GM18858 (cell line): Measurements from ENCODE around the gene NR3C1.

Experiments
- ATAC-seq: cut with Tn5 transposase; IDR thresholded peaks from one replicate; pipeline ENCODE4 v1.9.1; 2021; ENCODE audit not compliant: unreplicated experiment

The NR3C1 gene

GRCh38 chr5:143314099-143314498 is 89.4 kb downstream of the NR3C1 start:
- no peak for ATAC-seq

DNA sequence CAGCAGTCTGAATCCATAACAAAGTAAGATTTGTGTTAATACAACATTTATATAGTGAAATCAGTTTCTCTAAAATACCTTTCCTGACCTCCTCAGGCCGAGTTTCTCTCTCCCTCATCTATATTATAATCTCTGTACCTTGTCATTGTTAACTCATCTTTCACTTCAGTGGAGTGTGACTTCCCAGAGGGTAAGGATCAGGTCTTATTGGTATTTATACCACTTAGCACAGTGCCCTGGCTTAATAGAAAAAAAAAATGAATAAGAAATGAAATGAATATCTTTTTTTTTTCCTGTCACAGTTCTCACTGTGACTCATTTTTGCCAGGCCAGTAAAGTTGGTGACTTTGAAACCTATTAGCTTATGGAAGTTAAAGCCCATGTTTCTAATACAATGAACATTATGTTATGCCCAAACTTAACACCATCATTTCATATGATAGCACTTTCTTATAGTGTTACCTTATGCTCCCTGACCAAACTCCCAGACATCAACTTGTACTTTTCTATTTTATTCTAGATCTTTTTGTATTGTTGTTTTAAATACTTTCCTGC is 90.1 kb downstream of the NR3C1 start:
- ATAC-seq, result no peak

- ATAC-seq, result no peak
Observed at GRCh38 chr5:143312822-143313221, 90.7 kb downstream of the NR3C1 start.

DNA sequence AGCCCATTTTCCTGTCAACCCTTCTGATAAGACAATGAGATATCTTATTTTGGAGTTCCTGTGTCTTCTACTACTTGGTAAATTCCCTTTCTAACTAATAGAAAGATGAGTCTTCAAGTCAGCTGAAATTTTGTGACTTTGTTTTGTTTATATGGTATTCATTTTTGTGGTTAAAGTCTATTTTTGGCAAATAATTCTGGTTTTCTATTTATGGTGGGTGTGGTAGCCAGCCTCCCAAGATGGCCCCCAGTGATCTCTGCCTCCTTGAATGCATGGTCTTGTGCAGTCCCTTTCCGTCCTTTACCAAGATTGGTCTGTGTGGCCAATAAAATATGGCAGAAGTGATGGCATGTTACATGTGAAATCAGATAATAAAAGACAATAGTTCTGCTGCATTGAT is 91.5 kb downstream of the NR3C1 start:
- ATAC-seq, result no peak

GRCh38 chr5:143311428-143311827 is 92.1 kb downstream of the NR3C1 start:
- ATAC-seq, result no peak

DNA sequence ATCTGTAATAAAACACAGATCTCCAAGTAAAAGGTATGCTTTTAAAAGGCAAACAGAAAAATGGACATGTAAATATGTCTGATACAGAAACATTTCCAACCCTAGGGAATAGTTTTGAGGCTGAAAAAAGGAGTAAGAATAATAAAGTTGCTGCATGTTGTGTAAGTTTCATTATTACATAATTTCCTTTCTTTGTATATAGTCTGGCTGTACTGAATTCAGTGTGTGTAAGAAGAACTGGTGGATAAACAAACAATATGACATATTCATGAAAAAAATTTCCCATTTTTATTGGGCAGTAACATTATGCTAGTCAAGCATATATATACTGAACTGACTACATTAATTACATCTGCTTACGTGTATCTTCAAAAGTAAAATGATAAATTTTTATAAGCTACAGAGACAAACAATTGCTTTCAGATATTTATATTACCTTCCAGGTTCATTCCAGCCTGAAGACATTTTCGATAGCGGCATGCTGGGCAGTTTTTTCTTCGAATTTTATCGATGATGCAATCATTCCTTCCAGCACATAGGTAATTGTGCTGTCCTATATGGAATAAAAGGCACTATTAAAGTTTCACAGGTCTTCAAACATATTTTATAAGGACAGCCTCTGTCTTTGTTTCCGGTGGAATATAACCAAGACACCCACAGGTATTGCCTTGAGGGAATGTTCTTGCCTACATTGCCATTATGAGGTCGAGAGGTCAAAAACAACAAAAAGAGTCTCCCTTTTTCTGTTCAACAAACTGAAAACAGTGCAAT is 93.6 kb downstream of the NR3C1 start:
- no peak for ATAC-seq

- ATAC-seq, result no peak
Observed at GRCh38 chr5:143308731-143309130, 94.8 kb downstream of the NR3C1 start.

GRCh38 chr5:143306040-143306439 is 97.4 kb downstream of the NR3C1 start:
- ATAC-seq, result no peak

DNA sequence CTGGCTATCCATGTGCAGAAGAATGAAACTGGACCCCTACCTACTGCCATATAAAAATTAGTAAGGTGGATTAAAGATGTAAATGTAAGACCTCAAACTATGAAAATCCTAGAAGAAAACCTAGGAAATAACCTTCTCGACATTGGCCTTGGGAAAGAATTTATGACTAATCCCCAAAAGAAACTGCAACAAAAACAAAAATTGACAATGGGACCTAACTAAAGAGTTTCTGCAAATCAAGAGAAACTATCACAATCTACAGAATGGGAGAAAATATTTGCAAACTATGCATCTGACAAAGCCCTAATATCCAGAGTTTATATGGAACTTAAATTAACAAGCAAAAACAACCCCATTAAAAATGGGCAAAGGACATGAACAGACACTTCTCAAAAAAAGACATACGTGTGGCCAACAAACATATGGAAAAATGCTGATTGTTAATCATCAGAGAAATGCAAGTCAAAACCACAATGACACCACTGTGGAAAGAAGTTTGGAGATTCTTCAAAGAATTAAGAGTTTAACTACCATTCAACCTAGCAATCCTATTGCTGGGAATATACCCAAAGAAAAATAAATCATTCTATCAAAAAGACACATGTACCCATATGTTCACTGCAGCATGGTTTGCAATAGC is 98.5 kb downstream of the NR3C1 start:
- no peak for ATAC-seq

- ATAC-seq, result no peak
Observed at GRCh38 chr5:143302341-143303045, 101.0 kb downstream of the NR3C1 start.

GRCh38 chr5:143297756-143298155 is 105.7 kb downstream of the NR3C1 start:
- no peak for ATAC-seq

DNA sequence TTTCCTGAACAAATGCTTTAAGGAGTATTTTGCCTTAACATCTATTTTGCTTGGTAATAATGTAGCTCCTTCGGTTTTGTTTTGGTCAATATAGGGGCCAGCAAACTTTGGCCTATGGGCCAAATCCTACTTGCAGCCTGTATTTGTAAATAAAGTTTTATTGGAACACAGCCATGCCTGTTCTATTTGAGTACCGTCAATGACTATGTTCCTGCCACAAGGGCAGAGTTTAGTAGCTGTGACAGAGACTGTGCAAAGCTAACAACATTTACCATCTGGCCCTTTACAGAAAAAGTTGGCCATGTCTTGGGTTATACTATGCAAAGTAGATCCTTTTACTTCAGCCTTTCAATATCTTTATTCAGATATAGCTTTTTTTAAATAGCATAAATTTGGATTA is 113.4 kb downstream of the NR3C1 start:
- ATAC-seq, result no peak

DNA sequence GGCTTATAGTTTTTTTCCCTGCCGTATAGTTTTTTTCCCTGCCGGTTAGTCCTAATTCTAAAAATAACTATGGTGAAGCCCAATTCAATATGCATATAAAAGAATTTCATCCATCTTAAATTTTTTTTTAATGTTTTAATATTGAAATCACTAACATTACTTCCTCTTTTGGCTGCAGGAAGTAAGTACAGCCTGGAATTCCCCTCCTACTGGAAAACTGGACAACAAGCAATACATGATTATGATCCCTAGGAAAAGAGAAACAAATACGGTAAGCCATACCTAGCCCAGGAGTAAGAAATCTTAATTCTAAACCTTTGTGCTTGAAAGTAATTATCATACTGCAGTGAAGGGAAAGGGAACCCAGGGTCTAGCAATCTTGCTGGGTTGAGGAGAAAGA is 119.0 kb downstream of the NR3C1 start:
- no peak for ATAC-seq

GRCh38 chr5:143284002-143284401 is 119.5 kb downstream of the NR3C1 start:
- no peak for ATAC-seq

- no peak for ATAC-seq
Observed at GRCh38 chr5:143281226-143281625, 122.3 kb downstream of the NR3C1 start.

- no peak for ATAC-seq
Observed at GRCh38 chr5:143279698-143280097, 123.8 kb downstream of the NR3C1 start.

- no peak for ATAC-seq
Observed at GRCh38 chr5:143277536-143277935, 126.0 kb downstream of the NR3C1 start.

DNA sequence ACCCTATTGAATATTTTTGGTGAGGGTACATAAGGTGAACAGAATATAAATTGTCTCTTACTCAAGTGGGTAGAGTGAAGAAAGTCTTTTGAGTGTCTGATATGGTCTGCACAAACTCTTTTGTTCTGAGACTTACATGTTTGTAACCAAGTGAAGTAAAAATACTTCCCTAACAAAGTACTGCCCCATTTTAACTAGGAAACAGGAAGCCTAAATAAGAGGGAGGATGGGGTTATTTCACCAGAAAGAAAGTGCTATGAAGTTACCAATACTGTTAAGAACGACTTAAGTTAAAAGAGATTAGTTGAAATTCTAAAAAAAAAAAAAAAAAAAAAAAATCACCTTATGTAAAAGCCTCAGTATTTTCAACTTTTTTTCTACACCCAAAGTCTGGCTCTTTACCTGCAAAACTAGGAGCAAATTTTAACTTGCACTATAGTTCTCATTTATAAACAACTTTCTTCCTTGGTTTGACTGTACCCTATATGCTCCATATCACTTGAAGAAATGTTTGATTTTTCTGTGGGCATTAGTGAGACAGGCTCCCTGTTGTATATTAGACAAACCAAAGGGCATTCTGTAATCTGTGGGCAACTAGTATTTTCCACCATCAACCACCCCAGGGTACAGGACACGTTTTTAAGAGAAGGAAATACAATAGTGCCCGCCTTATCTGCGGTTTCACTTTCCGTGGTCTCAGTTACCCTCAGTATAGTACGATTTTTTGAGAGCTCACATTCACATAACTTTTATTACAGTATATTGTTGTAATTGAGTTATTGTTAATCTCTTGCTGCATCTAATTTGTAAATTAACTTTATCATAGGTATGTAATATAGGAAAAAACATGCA is 127.7 kb downstream of the NR3C1 start:
- no peak for ATAC-seq

GRCh38 chr5:143274952-143275351 is 128.5 kb downstream of the NR3C1 start:
- no peak for ATAC-seq

GRCh38 chr5:143271431-143271830 is 132.1 kb downstream of the NR3C1 start:
- no peak for ATAC-seq

DNA sequence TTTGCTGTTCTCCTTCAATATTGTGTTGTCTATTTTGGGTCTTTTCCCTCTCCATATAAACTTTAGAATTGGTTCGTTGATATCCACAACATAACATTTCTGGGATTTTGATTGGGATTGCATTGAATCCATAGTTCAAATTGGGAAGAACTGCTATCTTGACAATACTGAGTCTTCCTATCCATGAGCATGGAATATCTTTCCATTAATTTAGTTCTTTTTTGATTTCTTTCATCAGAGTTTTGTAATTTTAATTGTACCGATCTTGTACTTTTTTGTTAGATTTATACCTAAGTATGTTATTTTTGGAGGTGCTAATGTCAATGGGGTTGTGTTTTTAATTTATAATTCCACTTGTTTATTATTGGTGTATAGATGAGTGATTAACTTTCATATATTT is 135.1 kb downstream of the NR3C1 start:
- no peak for ATAC-seq
